OCI-LY7 (cell line): Measurements from ENCODE around the gene CILP2. TPM values are rescaled to one million over a fixed set of nuclear protein-coding genes. Genes with fewer than 3 reads are reported as not detected.

Source experiments
- BruUV-seq: library from RNA; stranded (reverse); fragments of 400-500 nt; replicated peaks from 2 replicates; lab custom pipeline; 2021; lab: Mats Ljungman, UMichigan
- CTCF ChIA-PET: fragments of 300-600 bp; sonication (Branson Sonifier 250); formaldehyde crosslinking; loops from one replicate; lab custom pipeline; 2022; ENCODE audit warnings: antibody characterized with exemption; ENCODE audit not compliant: unreplicated experiment; lab: Charles Lee
- POLR2A ChIA-PET: fragments of 300-600 bp; sonication (Branson Sonifier 250); formaldehyde crosslinking; loops from one replicate; lab custom pipeline; 2022; ENCODE audit warnings: antibody characterized with exemption; lab: Charles Lee
- DNase-seq: peaks from one replicate; pipeline ENCODE4 v3.0.0-alpha.2; 2015; ENCODE audit warnings: low spot score
- H2AFZ ChIP-seq: fragments of 200-600 bp; sonication (generic), shearing (Covaris generic); 2 replicates; pipeline ENCODE4 v1.6.1; 2014; ENCODE audit warnings: mild to moderate bottlenecking, antibody characterized with exemption, low read length, moderate library complexity
- H3K27ac ChIP-seq: fragments of 200-600 bp; sonication (generic); 2 replicates; pipeline ENCODE4 v1.5.1; 2014; ENCODE audit warnings: mixed run types, low read depth, mild to moderate bottlenecking, moderate library complexity, low read length, inconsistent platforms; ENCODE audit not compliant: poor library complexity, severe bottlenecking
- H3K36me3 ChIP-seq: fragments of 200-600 bp; sonication (generic); 2 replicates; pipeline ENCODE4 v1.6.1; 2014; ENCODE audit warnings: mild to moderate bottlenecking, antibody characterized with exemption, low read length, moderate library complexity, mixed read lengths; ENCODE audit not compliant: insufficient read depth
- H3K4me1 ChIP-seq: fragments of 200-600 bp; sonication (generic); 2 replicates; pipeline ENCODE4 v1.5.1; 2014; ENCODE audit warnings: mild to moderate bottlenecking, low read length; ENCODE audit not compliant: insufficient read depth, poor library complexity, severe bottlenecking
- H3K4me2 ChIP-seq: fragments of 200-600 bp; sonication (generic); 2 replicates; pipeline ENCODE4 v1.6.1; 2014; ENCODE audit warnings: mild to moderate bottlenecking, low read length
- H3K4me3 ChIP-seq: fragments of 200-600 bp; sonication (generic); 2 replicates; pipeline ENCODE4 v1.5.1; 2014; ENCODE audit warnings: mild to moderate bottlenecking, low read depth, low read length; ENCODE audit not compliant: poor library complexity, severe bottlenecking
- H3K79me2 ChIP-seq: fragments of 200-600 bp; sonication (generic); 2 replicates; pipeline ENCODE4 v1.6.1; 2016; ENCODE audit warnings: low read depth, mild to moderate bottlenecking, low read length, moderate library complexity, mixed read lengths; ENCODE audit not compliant: insufficient read depth
- H3K9me2 ChIP-seq: fragments of 200-600 bp; sonication (generic); 2 replicates; pipeline ENCODE4 v1.6.1; 2016; ENCODE audit warnings: mild to moderate bottlenecking, low read length, mixed read lengths; ENCODE audit not compliant: insufficient read depth
- H3K9me3 ChIP-seq: fragments of 200-600 bp; sonication (generic); 2 replicates; pipeline ENCODE4 v1.6.1; 2014; ENCODE audit warnings: mild to moderate bottlenecking, mixed run types, low read length, mixed read lengths
- H4K20me1 ChIP-seq: fragments of 200-600 bp; sonication (generic); 2 replicates; pipeline ENCODE4 v1.6.1; 2014; ENCODE audit warnings: mild to moderate bottlenecking, antibody characterized with exemption, low read length, moderate library complexity, mixed read lengths; ENCODE audit not compliant: insufficient read depth
- CTCF ChIP-seq: fragments of 200-600 bp; sonication (generic); conservative IDR thresholded peaks from 2 replicates; pipeline ENCODE4 v1.5.1; 2014; ENCODE audit warnings: mild to moderate bottlenecking, antibody characterized with exemption, low read length, moderate library complexity, mixed read lengths
- EZH2phosphoT487 ChIP-seq: fragments of 200-600 bp; sonication (generic); IDR thresholded peaks from 2 replicates; pipeline ENCODE4 v1.6.1; 2018; ENCODE audit warnings: low read depth, borderline replicate concordance, mild to moderate bottlenecking, mixed run types, antibody characterized with exemption, low read length, moderate library complexity, mixed read lengths
- intact Hi-C: fragments of 100-400 bp; cut with micrococcal nuclease; formaldehyde crosslinking; loops from one replicate; pipeline ENCODE4 v1.10.0; 2022; ENCODE audit not compliant: unreplicated experiment
- total RNA-seq, 2 experiments: library from RNA; depleted of rRNA in 1 of 2; stranded (reverse); fragments of >200 nt in 1 of 2; shearing (Covaris generic) in 1 of 2; gene quantifications; 2 replicates each; pipeline ENCODE4 v1.2.3, GENCODE V29; 2014 to 2022

Gene CILP2
- total RNA-seq, 2 experiments from 2014 or later, result 0.19 to 0.51 TPM

GRCh38 chr19:19553670-19554069 lies 15.6 kb downstream of the CILP2 start:
- TF ChIP-seq EZH2phosphoT487, result no peak
- no peak for TF ChIP-seq CTCF
- Histone ChIP-seq H3K4me3 (no peak overlapping the region), H4K20me1 (no peaks in the 10 kb centered on the region), H3K27ac (no peak overlapping the region), H2AFZ (no peak overlapping the region), H3K36me3 (no peaks in the 10 kb centered on the region), H3K4me1 (no peaks in the 10 kb centered on the region), H3K79me2 (no peaks in the 10 kb centered on the region), H3K9me3 (no peaks in the 10 kb centered on the region), H3K9me2 (no peaks in the 10 kb centered on the region), H3K4me2 (no peak overlapping the region)
- ChIA-PET CTCF (interaction anchor here (1.0 kb wide), 1 partner anchor 29 kb away, joined by 3 read pairs; no protein-coding TSS in a partner anchor), POLR2A (interaction anchor here (0.6 kb wide), 1 partner anchor 161 kb away, joined by 4 read pairs; no protein-coding TSS in a partner anchor)
- no TSS peak for BruUV-seq
- DNase-seq, result no peak
- intact Hi-C loops, result no loop called here

- ChIA-PET POLR2A (interaction anchor here (0.6 kb wide), 1 partner anchor 162 kb away, joined by 4 read pairs; no protein-coding TSS in a partner anchor), CTCF (interaction anchor here (1.0 kb wide), 1 partner anchor 28 kb away, joined by 3 read pairs; no protein-coding TSS in a partner anchor)
- peak; percentile 88 for TF ChIP-seq CTCF
- no peak for TF ChIP-seq EZH2phosphoT487
- H3K36me3 ChIP-seq, result no peaks in the 10 kb centered on the region
- no peaks in the 10 kb centered on the region for H3K79me2 ChIP-seq
- intact Hi-C loops, result no loop called here
- no peak overlapping the region for H3K4me3 ChIP-seq
- no peaks in the 10 kb centered on the region for H3K9me2 ChIP-seq
- H3K9me3 ChIP-seq, result no peaks in the 10 kb centered on the region
- BruUV-seq, result no TSS peak
- no peak overlapping the region for H3K4me2 ChIP-seq
- H3K27ac ChIP-seq, result no peak overlapping the region
- no peak overlapping the region for H2AFZ ChIP-seq
- peak; percentile 60 for DNase-seq
- H3K4me1 ChIP-seq, result no peaks in the 10 kb centered on the region
- no peaks in the 10 kb centered on the region for H4K20me1 ChIP-seq
These were observed 16.3 kb downstream of the CILP2 start for GRCh38 chr19:19554074-19555023.

- intact Hi-C loops, result no loop called here
- POLR2A ChIA-PET, result no interaction called here
- H3K4me2 ChIP-seq, result no peak overlapping the region
- H3K4me1 ChIP-seq, result no peaks in the 10 kb centered on the region
- H3K4me3 ChIP-seq, result no peak overlapping the region
- CTCF ChIA-PET, result interaction anchor here (0.6 kb wide), 1 partner anchor 17 kb away, joined by 3 read pairs; no protein-coding TSS in a partner anchor
- H4K20me1 ChIP-seq, result no peaks in the 10 kb centered on the region
- no peaks in the 10 kb centered on the region for H3K9me3 ChIP-seq
- H2AFZ ChIP-seq, result no peak overlapping the region
- no peaks in the 10 kb centered on the region for H3K9me2 ChIP-seq
- no peak for DNase-seq
- no peaks in the 10 kb centered on the region for H3K36me3 ChIP-seq
- no peak overlapping the region for H3K27ac ChIP-seq
- BruUV-seq, result no TSS peak
- no peaks in the 10 kb centered on the region for H3K79me2 ChIP-seq
- no peak for TF ChIP-seq EZH2phosphoT487
- TF ChIP-seq CTCF, result no peak
These were observed 20.0 kb downstream of the CILP2 start for GRCh38 chr19:19558055-19558454.
